GM12878 (cell line): Measurements from ENCODE around the gene CAPN2. TPM values are rescaled to one million over a fixed set of nuclear protein-coding genes. Genes with fewer than 3 reads are reported as not detected.

ENCODE experiments used
- ATAC-seq: fragments of 200-7000 bp; cut with Tn5 transposase; 3 replicates; pipeline ENCODE4 v1.9.1; 2020; ENCODE audit warnings: mild to moderate bottlenecking, moderate library complexity
- BruUV-seq: library from RNA; stranded (reverse); fragments of 400-500 nt; replicated peaks from 2 replicates; lab custom pipeline; 2021; lab: Mats Ljungman, UMichigan
- CTCF ChIA-PET: fragments of 300-600 bp; sonication (Branson Sonifier 250); formaldehyde crosslinking; extraction: SDS; loops from one replicate; lab custom pipeline; 2021; ENCODE audit warnings: inconsistent platforms; lab: Yijun Ruan, JAX
- POLR2A ChIA-PET: fragments of 350-600 bp; formaldehyde crosslinking; extraction: SDS; loops from one replicate; lab custom pipeline; 2021; ENCODE audit warnings: inconsistent platforms; lab: Charles Lee
- RAD21 ChIA-PET: fragments of 300-600 bp; sonication (Branson Sonifier 250); formaldehyde crosslinking; loops from one replicate; lab custom pipeline; 2023; ENCODE audit warnings: antibody characterized with exemption; ENCODE audit not compliant: unreplicated experiment; lab: Charles Lee
- SMC1A ChIA-PET: fragments of 300-600 bp; sonication (Branson Sonifier 250); formaldehyde crosslinking; loops from one replicate; lab custom pipeline; 2023; ENCODE audit not compliant: unreplicated experiment, uncharacterized antibody; lab: Charles Lee
- DNase-seq: peaks from one replicate; pipeline ENCODE4 v3.0.0-alpha.2; 2011; ENCODE audit warnings: low read depth, low spot score
- FAIRE-seq: peaks from 3 replicates; lab custom pipeline; 2011; peaks lifted over from hg19 to GRCh38; lab: Jason Lieb, UNC
- H2AFZ ChIP-seq: 2 replicates; pipeline ENCODE4 v1.6.0; 2011; ENCODE audit warnings: low read depth, low read length, control low read depth; ENCODE audit not compliant: control insufficient read depth
- H3K27ac ChIP-seq: 2 replicates; pipeline ENCODE4 v1.5.1; 2011; ENCODE audit warnings: control low read depth; ENCODE audit not compliant: control insufficient read depth, insufficient read depth
- H3K27me3 ChIP-seq, 2 experiments: replicated peaks in 1 of 2; 2 replicates each; pipeline versions ENCODE4 v1.6.0 to v1.6.1; 2011; ENCODE audit warnings: low read length in 1 of 2; ENCODE audit not compliant: control insufficient read depth in 2 of 2, insufficient read depth in 2 of 2
- H3K36me3 ChIP-seq, 2 experiments: 2 replicates each; pipeline ENCODE4 v1.5.1; 2011; ENCODE audit warnings: low read length in 1 of 2; ENCODE audit not compliant: control insufficient read depth in 2 of 2, insufficient read depth in 2 of 2
- H3K4me1 ChIP-seq: 2 replicates; pipeline ENCODE4 v1.6.1; 2011; ENCODE audit warnings: mild to moderate bottlenecking, low read length, moderate library complexity, mixed read lengths; ENCODE audit not compliant: control insufficient read depth, insufficient read depth
- H3K4me2 ChIP-seq: 2 replicates; pipeline ENCODE4 v1.6.0; 2011; ENCODE audit warnings: control low read depth; ENCODE audit not compliant: control insufficient read depth, insufficient read depth
- H3K4me3 ChIP-seq: fragments of 200-600 bp; sonication (generic); 2 replicates; pipeline ENCODE4 v1.5.1; 2016
- H3K79me2 ChIP-seq: 2 replicates; pipeline ENCODE4 v1.6.0; 2011; ENCODE audit warnings: low read length; ENCODE audit not compliant: control insufficient read depth, insufficient read depth
- H3K9ac ChIP-seq: 2 replicates; pipeline ENCODE4 v1.8.0; 2011; ENCODE audit warnings: low read length, control low read depth, mixed read lengths; ENCODE audit not compliant: control insufficient read depth, insufficient read depth
- H3K9me3 ChIP-seq: replicated peaks from 3 replicates; pipeline ENCODE4 v1.5.1; 2011; ENCODE audit warnings: mild to moderate bottlenecking, low read length; ENCODE audit not compliant: control insufficient read depth, insufficient read depth
- H4K20me1 ChIP-seq: 2 replicates; pipeline ENCODE4 v1.6.0; 2011; ENCODE audit not compliant: control insufficient read depth, insufficient read depth
- BCL11A ChIP-seq: IDR thresholded peaks from 2 replicates; pipeline ENCODE4 v1.6.1; 2011; ENCODE audit warnings: low read depth, low read length
- CBFB ChIP-seq: IDR thresholded peaks from 2 replicates; pipeline ENCODE4 v1.6.1; 2016; ENCODE audit warnings: antibody characterized with exemption, low read depth
- CHD2 ChIP-seq: IDR thresholded peaks from 2 replicates; pipeline ENCODE4 v1.6.1; 2011; ENCODE audit warnings: low read depth, low read length, improper control_type of control experiment, borderline replicate concordance
- CREM ChIP-seq: IDR thresholded peaks from 2 replicates; pipeline ENCODE4 v1.6.1; 2014; ENCODE audit warnings: antibody characterized with exemption, low read depth
- FOXM1 ChIP-seq: IDR thresholded peaks from 2 replicates; pipeline ENCODE4 v1.6.1; 2012; ENCODE audit warnings: low read depth, mild to moderate bottlenecking, inconsistent platforms, low read length, moderate library complexity
- HDAC2 ChIP-seq: fragments of 200-600 bp; sonication (generic); IDR thresholded peaks from 2 replicates; pipeline ENCODE4 v1.6.1; 2017
- RBBP5 ChIP-seq: fragments of 200-600 bp; sonication (generic); conservative IDR thresholded peaks from 2 replicates; pipeline ENCODE4 v1.6.1; 2016
- SMARCA5 ChIP-seq: fragments of 450-650 bp; IDR thresholded peaks from 2 replicates; pipeline ENCODE4 v1.6.1; 2017; ENCODE audit warnings: mild to moderate bottlenecking
- SMC3 ChIP-seq: IDR thresholded peaks from 2 replicates; pipeline ENCODE4 v1.6.1; 2011; ENCODE audit warnings: low read length, improper control_type of control experiment, borderline replicate concordance
- TARDBP ChIP-seq: IDR thresholded peaks from 2 replicates; pipeline ENCODE4 v1.6.1; 2016; ENCODE audit warnings: borderline replicate concordance
- TBL1XR1 ChIP-seq: IDR thresholded peaks from 2 replicates; pipeline ENCODE4 v1.6.1; 2012; ENCODE audit warnings: low read depth, low read length, improper control_type of control experiment
- ZBED1 ChIP-seq: IDR thresholded peaks from 2 replicates; pipeline ENCODE4 v1.6.1; 2016; ENCODE audit warnings: borderline replicate concordance
- WGBS: methylation state at CpG from one replicate; pipeline ENCODE4 v1.1.6; 2016; ENCODE audit warnings: low lambda C conversion rate; ENCODE audit not compliant: insufficient replicate concordance, insufficient coverage; ENCODE audit errors: missing lambda C conversion rate; 5-methylcytosine and 5-hydroxymethylcytosine counted together
- in situ Hi-C: fragments of 300-500 bp; cut with MboI; formaldehyde crosslinking; loops from 9 replicates; pipeline ENCODE4 v1.14.3; 2018; ENCODE audit warnings: mixed read lengths
- intact Hi-C: fragments of 100-400 bp; cut with micrococcal nuclease; formaldehyde crosslinking; loops from one replicate; pipeline ENCODE4 v1.14.2; 2022; ENCODE audit not compliant: unreplicated experiment
- polyA plus RNA-seq, 11 experiments: library from polyadenylated mRNA; depleted of rRNA in 4 of 11; unstranded in 6 of 11; stranded (reverse) in 5 of 11; fragments of >200 nt; fragmentation: Nextera tagmentation in 4 of 11; fragmentation: Illumina TruSeq in 1 of 11; extraction: Ambion mirVana in 4 of 11; extraction: Trizol in 1 of 11; gene quantifications; 1 replicate in 1 of 11; 2 replicates in 10 of 11; pipeline versions ENCODE4 v1.2.1 to v1.2.3, GENCODE V29; 2011 to 2016; ENCODE audit warnings: inconsistent platforms in 2 of 11, missing spikeins in 2 of 11, low read depth in 1 of 11
- total RNA-seq, 4 experiments: library from RNA; depleted of rRNA in 3 of 4; stranded (reverse); fragments of >200 nt in 3 of 4; fragmentation: Illumina TruSeq in 1 of 4; extraction: Trizol in 1 of 4; gene quantifications; 2 replicates each; pipeline versions ENCODE4 v1.2.1 to v1.2.3, GENCODE V29; 2013 to 2021

CAPN2 gene
- total and polyA plus RNA-seq, 10 of the 15 experiments (the other 5 are each of a cell fraction or from before 2014, with no cell fraction given): 6.0 to 21.4 (median 16.6) TPM

DNA sequence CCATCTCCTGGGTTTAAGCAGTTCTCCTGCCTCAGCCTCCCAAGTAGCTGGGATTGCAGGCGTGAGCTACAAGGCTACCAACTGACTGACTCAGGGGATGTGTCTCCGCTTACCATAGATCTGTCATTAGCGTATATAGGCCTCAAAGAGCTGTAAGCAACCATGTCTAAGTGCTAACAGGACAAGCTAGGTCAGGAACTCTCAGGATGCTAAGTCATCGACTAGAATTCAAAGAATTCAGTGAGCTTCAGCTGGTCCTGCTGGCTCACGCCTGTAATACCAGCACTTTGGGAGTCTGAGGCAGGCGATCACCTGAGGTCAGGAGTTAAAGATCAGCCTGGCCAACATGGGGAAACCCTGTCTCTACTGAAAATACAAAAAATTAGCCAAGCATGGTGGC is 29.5 kb downstream of the CAPN2 start:
- DNase-seq (no peak), FAIRE-seq (no peak), ATAC-seq (no peak)
- ChIA-PET RAD21 (no interaction called here), CTCF (interaction anchor here (1.4 to 4.3 kb wide), 2 partner anchors 7 to 54 kb away, joined by 3 to 19 read pairs; no protein-coding TSS in a partner anchor), SMC1A (interaction anchor here (0.7 to 1.6 kb wide), 2 partner anchors 15 to 23 kb away, joined by 3 to 4 read pairs; no protein-coding TSS in a partner anchor), POLR2A (no interaction called here)
- Histone ChIP-seq H3K4me2 (no peak overlapping the region), H3K36me3 (no peaks in the 10 kb centered on the region), H3K27me3 (no peaks in the 10 kb centered on the region), H3K27ac (no peak overlapping the region), H3K79me2 (no peaks in the 10 kb centered on the region), H2AFZ (no peak overlapping the region), H3K4me1 (no peaks in the 10 kb centered on the region), H3K4me3 (no peak overlapping the region), H3K9me3 (no peaks in the 10 kb centered on the region), H3K9ac (no peak overlapping the region), H4K20me1 (no peaks in the 10 kb centered on the region)
- in situ Hi-C loops (no loop called here), intact Hi-C loops (no loop called here)
- no TSS peak for BruUV-seq
- WGBS: 85% methylated on average over 6 of the region's 6 CpGs
- TF ChIP-seq SMC3 (no peak), HDAC2 (no peak), CREM (no peak), BCL11A (no peak), RBBP5 (no peak), CHD2 (no peak), TARDBP (no peak), TBL1XR1 (no peak), FOXM1 (no peak), ZBED1 (no peak), CBFB (no peak), SMARCA5 (no peak)
